Embryonic facial prominence (tissue), 1 donor: Measurements from ENCODE around the gene ADCY5.

Source experiments
- DNase-seq: peaks from one replicate; pipeline ENCODE4 v3.0.0-alpha.2; 2016; ENCODE audit errors: extremely low spot score

ADCY5 gene

DNA sequence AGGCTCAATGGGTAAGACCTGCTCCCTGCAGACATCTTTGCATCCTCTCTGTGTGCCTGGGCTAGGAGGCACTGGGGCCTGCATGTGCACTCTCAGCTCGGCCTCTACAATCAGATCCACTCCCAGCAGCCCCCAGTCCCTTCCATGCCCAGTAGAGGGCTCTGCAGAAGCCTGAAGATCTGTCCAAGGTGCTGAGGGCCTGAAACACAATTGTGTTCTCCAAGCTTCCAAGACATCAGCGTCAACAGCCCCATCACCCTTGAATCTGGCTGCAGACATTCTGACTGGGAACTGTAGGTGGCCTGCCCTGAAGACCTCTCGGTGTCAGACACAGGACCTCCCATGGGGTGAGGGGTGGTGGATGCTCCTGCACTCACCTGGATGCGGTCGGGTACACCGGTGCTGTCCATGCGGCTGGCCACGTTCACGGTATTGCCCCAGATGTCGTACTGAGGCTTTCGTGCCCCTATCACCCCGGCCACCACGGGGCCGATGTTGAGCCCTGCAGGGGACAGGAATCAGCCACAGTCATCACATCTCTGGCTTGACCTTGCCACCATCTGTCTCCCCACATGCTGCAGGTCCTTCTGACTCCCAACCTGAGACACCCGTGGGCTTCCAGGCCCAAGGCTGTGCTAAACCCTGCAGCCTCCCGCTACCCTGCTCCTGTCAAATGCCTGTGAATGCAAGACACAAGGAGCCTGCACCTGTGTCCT, 162.4 kb downstream of the ADCY5 start:
- no peak for DNase-seq

DNA sequence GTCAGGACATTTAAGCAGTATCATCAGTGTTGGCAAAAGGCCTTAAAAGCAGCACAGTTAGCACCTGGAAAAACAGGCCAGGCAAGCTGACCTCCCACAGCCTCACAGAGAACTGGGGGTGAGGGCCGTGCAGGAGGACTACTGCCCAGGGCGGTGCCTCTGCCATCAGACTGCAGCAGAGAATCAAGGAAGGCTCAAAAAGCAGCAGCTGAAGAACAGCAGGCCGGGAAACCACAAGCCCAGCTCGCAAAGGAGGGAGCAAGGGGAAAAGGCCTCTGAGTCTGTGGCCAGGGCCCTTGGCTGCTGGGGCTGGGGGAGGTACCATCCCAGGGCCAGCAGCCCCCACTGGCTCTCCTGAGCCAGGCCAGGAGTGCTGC, 163.0 kb downstream of the ADCY5 start:
- DNase-seq: no peak

DNA sequence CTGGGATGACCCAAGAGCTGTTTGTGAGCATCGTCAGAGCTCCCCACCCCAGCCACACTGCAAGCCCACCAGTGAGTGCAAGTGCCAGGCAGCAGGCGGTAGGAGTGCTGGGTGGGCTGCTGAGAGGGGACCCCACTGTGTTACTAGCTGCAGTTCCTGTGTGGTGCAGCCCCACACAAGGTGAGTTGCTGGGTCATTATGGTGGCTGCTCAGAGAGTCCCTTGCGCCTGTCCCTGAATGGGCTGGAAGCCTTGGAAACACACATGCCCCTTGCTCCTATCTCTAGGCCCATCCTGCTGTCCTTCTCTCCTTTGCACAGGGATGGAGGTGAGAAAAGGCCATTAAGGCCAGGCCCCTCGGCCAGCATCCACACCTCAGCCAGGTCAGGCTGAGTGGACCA, 163.4 kb downstream of the ADCY5 start:
- DNase-seq: no peak

DNA sequence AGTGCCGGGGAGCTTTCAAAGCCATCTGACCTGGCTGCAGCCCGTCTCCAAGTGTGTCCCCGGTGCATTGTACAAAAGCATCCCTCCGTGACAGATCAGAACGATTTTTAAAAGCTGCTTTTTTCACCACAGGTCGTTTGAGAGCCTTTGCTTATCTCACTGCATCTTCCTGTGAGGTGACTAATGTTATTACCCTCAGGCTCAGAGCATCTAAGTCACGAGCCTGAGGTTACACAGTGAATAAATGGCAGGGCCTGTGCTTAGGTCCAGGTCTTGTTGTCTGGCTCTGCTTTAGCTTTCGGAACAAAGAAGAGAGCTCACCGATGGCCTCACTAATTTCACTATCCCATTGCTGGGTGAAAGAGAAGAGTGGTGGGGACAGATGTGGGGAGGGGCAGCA, 163.8 kb downstream of the ADCY5 start:
- DNase-seq: no peak

DNA sequence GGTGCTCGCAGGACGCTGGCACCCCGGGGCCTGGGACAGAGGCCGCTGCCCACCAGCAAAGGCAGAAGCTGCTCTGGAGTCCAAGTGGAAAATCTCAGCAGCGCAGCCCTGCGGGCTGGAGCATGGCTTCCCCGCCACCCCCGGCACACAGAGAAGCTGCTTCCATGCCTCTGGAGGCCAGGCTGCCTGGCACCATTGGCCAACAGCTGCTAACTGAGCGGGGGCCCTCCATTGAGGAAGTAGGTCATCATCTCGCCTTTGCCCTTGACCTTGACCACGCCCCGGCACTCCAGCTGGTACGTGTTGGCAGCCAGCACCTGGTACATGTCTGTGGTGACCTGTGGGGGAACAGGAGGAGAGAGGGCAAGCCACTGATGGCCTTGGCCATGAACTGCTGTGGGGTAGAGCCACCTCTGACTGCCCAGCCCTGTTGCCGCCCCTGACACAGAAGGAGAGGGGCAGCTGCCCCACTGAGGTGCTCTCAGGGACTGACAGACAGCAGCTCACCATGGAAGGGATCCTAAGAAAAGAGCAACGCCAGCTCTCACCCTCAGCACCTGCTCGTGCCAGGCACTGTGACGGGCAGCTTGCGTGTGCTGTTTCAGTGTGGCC, 164.4 kb downstream of the ADCY5 start:
- DNase-seq: no peak

DNA sequence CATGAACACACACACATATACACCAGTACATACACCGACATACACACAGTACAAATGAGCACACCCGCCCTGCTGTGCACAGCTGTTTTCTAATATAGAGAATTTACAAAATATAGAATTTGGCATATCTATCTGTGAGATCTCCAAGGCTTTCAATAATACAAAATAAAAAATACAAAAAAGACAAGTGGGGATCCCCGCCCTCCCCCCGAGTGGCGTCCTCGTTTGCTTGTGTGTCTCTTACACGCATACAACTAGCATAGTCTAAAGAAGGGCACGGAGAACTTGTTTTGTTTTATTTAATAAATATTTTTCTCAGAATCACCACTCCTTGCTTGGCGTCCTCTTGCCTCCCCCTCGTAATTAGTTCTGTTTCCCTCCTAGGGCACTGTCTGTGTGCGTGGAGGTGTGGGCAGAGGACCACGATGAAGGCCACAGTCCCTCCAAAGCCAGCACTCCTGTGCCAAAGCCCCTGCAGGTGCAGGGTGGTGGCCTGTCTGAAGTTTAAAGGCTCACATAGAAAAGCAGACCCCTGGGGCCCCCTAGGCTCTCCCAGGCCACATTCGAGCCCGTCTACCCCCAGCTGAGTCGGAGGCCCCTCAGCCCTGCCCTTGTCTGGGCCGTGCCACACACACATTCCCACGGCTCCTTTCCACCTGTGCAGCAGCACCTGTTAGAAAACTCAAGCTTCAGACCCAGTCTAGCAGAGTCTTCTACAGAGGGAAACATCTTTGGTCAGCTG, 165.1 kb downstream of the ADCY5 start:
- DNase-seq: no peak

DNA sequence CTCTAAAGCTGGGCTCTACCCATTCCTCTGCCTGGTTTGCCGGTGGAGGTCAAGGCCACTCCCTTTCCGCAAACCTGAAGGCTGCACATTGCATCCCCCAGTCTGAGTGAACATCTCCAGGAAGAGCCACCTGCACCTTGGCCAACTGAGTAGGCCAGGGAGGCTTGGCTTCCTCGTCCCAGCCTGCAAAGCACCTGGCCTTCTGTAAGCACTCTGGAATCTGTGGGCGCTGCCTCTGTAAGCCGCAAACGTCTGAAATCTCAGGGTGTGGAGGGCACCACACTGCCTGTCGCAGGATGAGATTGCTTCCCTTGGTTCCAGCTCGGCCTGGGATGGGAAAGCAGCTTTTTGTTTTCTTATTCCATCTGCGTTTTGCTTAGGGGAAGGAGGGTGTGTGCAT, 165.8 kb downstream of the ADCY5 start:
- DNase-seq: no peak

DNA sequence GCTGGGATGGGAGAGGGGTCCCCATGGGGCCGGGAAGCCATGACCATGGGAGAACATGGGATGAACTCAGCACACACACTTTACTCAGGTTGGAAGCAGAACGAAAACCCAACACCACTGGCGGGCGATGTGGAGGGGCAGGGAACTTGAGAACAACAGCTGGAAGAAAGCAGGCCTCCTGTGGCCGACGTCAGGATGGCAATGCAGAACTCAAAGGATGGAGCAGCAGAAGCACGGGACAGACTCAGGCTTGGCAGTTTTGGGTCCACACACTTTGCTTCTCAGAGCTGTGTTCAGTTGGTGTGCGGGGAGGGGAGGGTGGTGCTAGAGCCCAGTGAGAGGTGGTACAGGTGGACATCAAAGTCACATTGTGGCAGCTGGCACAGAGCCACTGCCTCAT, 166.4 kb downstream of the ADCY5 start:
- DNase-seq: no peak

DNA sequence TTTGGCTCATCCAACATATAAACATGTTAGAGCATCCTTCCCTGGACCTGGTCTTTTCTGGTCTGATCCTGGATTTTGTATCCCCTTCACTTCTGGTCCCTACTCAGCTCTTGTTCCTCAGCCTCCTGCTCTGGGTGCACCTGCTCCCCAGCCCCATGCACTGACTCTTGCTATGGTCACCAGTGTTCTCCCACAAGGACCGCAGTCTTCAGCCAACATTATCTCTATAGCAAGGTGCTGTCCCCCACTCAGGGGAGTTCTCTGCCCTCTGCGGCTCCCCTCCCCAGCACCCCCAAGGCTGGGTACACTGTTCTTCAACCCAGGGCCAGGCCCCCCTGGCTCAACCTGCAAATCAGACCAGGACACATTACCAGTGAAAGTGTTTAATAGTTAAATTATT, 167.0 kb downstream of the ADCY5 start:
- no peak for DNase-seq

DNA sequence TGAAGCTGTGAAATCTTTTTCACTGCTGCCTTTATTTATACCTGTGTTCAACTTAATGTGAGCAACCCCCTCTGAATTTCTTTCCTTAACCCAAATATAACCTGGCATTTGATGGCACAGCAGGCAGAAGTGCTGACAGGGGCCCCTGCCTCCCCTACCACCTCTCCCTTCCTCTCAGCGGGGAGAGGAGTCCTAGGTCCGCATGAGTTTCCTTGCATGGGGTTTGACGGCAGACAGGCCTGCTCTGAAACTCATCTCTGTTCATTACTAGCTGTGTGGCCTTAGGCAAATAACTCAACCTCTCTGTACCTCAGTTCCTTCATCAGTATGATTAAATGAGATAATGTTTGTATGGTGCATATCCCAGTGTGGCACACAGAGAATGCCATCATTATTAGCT, 167.5 kb downstream of the ADCY5 start:
- no peak for DNase-seq

DNA sequence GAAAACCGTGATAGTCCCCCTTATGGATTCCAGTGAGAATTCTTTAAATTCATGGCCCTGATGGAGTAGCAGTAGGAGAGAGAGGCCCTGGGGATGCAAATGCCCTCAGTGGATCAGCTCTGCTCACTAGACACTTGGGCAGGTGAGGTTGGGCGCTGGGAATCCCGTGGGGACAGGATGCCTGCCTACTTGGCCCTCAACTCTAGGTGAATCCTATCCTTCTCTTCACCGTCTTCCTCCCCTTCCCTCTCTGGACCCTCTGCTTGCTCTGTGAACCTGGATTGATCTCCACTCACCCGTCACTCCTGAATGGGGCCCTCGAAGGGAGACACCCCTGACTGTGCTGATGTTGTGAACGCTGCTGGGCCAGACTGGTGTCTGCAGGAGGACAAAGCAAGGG, 169.8 kb downstream of the ADCY5 start:
- no peak for DNase-seq

DNA sequence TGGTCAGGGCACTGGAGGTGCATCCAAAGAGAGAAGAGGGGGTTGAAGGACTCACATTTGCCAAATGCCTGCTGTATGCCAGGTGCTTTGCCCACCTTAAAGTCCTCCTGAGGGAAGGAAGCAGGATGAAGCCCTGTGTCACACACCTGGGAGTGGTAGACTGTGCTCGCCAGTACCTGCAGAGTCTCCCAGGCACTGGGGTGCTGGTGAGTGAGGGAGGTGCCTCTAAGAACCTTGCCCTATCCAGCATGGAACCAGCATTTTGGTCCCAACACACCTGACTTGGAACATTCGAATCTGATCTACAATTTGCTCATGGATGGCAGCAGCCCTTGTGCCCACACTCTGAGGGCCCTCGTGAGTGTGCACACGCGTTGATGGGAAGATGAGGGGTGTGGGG, 170.4 kb downstream of the ADCY5 start:
- DNase-seq: no peak

DNA sequence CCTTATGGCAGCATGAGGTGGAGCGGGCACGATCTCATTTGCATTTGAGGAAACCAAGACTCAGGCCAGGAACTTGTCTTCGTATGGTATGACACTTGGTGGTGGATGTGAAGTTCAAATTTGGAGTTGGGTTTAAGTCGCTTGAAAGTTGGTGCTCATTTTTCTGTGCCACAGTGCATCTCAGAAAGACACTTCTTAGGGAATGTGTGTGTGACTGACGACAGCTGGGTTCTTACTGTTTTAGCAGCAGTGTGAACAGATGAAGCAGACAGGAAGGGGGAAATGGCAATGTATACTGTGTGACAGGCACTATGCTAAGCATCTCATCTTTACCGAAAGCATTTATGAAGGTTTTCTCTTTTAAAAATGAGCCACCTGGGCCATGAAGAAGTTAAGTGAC, 171.8 kb downstream of the ADCY5 start:
- no peak for DNase-seq

DNA sequence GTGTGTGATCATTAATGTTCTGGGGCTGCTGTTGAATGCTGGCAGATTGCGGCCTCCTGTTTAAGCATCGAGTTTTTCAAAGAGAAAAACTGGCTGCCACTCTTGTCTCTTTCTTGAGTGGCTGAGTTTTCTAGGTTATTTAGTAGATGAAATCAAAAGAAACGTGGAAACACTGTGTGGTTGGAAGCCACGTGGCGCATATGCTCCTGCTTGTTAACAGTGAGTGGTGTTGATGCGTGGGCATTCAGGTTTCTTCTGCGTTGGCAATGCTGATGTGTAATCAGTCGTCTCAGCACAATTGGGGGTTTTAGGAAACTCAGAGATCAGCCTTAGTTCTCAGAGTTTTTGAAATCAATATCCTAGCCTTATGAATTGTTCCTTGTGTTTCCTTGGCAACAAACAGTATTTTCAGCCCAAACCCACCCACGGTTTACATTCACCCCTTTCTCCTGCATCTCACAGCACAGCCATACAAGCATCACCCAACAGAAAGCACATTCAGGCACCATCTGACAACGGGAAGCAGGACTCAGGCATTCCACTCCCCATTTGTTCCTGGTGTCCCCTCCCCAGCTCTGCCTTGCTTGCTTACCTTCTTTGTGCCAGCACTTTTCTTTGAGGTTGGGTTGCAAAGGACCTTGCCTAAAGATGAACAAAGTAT, 172.4 kb downstream of the ADCY5 start:
- no peak for DNase-seq

DNA sequence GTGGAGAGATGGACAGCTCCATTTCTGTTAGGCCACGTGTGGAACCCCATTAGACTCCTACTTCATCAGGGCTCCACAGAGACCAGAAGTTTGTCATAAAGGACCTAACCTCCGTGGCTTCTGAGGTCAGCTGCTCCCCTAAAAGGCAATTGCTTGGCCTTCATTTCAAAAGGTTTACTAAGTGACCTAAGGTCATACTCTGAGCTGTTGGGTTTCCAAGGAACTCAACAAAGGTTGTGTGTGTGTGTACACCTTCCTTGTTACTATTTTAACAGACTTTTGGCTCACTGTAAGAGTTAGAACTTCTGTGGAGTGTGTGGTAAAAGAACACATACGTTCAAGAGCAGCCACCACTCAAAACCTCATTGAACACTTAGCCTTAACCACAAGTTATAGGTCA, 173.2 kb downstream of the ADCY5 start:
- DNase-seq: no peak

DNA sequence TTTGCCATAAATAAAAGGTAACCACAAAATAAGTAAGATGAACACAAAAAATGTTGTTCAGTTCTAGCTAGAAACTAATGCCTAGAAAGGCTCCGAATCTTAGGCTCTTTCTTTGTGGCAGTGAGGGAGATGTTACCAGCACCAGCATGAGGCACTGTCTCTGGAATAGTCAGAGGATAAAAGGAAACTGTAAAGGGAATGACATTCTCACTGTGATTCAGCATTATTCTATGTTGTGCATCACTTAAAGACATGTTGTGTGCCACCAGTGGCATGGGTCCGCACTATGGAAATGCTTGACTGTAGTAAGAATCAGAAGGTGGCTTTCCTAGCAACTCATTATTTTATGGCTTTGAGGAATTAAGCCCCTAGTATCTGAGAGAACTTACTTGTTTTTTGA, 176.3 kb downstream of the ADCY5 start:
- no peak for DNase-seq

DNA sequence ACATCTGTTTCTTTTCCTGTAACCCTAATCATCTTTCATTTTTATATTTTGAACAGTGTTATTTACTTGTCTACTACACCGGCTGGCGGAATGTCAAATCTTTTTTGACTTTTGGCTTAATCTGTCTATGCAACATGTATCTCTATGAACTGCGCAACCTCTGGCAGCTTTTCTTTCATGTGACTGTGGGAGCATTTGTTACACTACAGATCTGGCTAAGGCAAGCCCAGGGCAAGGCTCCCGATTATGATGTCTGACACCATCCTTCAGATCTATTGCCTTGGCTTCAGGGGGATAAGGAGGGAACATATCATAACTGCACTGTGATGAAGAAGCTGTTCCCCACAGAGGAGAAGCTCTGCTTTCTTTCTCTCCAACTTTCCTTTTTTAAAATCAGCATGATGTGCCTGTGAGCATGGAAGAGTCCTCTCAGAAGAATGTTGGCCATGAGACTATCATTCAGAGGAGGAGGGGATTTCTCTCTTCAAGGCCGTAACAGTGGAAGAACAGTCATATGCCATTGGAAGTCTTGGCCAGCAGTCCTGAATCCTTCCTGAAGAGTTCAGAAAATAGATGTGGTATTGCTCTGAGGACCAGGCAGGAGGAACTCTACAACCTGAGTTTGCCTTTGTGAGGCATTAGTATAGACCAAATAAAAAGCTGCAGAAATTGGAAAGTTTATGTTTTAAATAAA, 177.3 kb downstream of the ADCY5 start:
- no peak for DNase-seq

DNA sequence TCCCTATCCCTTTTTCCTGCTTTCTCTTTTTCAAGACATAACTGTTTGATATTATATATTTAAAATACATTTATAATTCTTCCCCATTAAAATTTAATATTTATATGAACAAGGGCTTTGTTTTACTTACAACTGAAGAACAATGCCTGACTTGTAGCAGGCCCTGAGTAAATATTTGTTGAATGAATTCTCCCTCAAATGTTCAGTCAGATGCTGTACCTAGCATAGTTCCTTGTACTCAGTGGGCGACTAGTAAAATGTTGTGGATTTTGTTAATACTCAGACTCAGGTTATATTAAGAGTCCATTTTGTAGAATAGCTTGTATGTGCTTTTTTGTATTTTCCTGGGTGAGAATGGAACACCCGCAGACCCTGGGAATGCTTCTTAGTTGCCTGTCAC, 178.1 kb downstream of the ADCY5 start:
- no peak for DNase-seq

DNA sequence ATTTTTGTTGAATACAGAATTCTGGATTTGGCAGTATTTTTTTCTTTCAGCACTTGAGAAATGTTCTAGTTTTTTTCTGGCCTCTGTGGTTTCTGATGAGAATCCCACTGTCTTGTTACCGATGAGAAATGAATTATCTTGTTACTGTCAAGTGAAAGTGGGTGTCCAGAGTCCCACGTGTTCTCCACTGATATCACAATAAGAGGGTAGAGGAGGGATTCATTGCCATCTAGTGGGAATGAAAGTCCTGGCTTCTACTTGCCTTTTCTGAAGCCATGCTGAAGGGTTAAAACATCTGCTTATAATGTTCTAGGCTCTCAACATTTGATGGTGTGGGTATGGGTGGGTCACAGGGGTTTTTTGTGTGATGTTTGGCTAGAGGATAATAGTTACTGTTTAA, 181.1 kb downstream of the ADCY5 start:
- DNase-seq: no peak

DNA sequence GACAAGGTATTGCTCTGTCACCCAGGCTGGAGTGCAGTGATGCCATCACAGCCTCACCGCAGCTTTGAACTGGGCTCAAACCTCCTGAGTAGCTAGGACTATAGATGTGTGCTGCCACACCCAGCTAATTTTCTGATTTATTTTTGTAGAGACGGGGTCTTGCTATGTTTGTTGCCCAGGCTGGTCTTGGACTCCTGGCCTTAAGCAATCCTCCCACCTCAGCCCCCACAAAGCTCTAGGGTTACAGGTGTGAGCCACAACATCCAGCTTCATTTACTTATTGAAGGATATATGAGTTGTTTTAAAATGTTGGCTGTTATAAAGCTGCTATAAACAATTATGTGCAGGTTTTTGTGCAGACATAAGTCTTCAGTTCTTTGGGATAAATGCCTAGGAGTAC, 184.9 kb downstream of the ADCY5 start:
- DNase-seq: no peak

DNA sequence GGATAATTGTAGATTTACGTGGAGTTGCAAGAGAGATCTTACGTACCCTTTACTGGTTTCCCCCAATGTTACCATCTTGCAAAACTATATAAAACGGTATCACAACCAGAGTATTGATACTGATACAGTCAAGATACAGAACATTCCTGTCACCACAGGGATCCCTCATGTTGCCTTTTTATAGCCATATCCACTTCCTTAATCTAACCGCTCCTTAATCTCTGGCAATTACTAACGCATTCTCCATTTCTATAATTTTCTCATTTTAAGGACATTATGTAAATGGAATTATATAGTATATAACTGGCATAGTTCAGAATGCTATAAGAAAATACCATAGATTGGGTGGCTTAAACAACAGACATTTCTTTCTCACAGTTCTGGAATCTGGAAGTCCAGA, 186.0 kb downstream of the ADCY5 start:
- DNase-seq: no peak

DNA sequence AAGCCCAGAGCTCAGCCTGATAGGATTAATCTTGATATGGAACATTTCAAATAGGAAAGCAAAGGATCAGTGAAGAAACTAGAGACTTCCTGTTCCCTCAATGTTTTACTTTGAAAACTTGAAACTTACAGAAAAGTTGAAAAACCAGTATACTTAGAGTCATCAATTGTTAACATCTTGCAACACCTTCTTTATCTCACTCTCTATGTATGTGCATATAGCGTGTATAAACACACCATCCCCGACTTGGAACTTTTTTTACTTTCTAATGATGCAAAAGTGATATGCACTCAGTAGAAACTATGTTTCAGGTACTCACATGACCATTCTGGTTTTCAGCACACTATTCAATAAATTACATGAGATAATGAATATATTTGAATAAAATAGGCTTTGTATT, 186.7 kb downstream of the ADCY5 start:
- no peak for DNase-seq
